Parathyroid adenoma (tissue), 2 donors: Measurements from ENCODE around the gene NUBP2.

Experiments
- H2AFZ ChIP-seq: fragments of 300-600 bp; sonication (generic); one replicate; pipeline ENCODE4 v1.7.0; 2017; ENCODE audit warnings: antibody characterized with exemption, mild to moderate bottlenecking
- H3K27ac ChIP-seq: fragments of 300-600 bp; sonication (generic); one replicate; pipeline ENCODE4 v1.7.0; 2017
- H3K27me3 ChIP-seq: fragments of 300-600 bp; sonication (generic); one replicate; pipeline ENCODE4 v1.7.0; 2017; ENCODE audit warnings: low read length; ENCODE audit not compliant: control insufficient read depth, insufficient read depth
- H3K36me3 ChIP-seq: fragments of 300-600 bp; sonication (generic); one replicate; pipeline ENCODE4 v1.7.0; 2017; ENCODE audit warnings: low read length; ENCODE audit not compliant: control insufficient read depth, insufficient read depth
- H3K4me1 ChIP-seq: fragments of 300-600 bp; sonication (generic); one replicate; pipeline ENCODE4 v1.7.0; 2017; ENCODE audit warnings: control low read depth
- H3K4me2 ChIP-seq: fragments of 300-600 bp; sonication (generic); one replicate; pipeline ENCODE4 v1.7.0; 2017; ENCODE audit warnings: low read length
- H3K4me3 ChIP-seq: fragments of 300-600 bp; sonication (generic); one replicate; pipeline ENCODE4 v1.7.0; 2017; ENCODE audit warnings: low read depth, low read length
- H3K79me2 ChIP-seq: fragments of 300-600 bp; sonication (generic); one replicate; pipeline ENCODE4 v1.7.0; 2017; ENCODE audit warnings: control low read depth
- H3K9ac ChIP-seq: fragments of 300-600 bp; sonication (generic); one replicate; pipeline ENCODE4 v1.7.0; 2017; ENCODE audit warnings: mild to moderate bottlenecking
- H3K9me3 ChIP-seq: fragments of 300-600 bp; sonication (generic); one replicate; pipeline ENCODE4 v1.7.0; 2017; ENCODE audit warnings: low read length; ENCODE audit not compliant: control insufficient read depth
- TF ChIP-seq, protein P1 (sequence below): fragments of 300-600 bp; sonication (generic); IDR thresholded peaks from one replicate; pipeline ENCODE4 v1.7.0; 2017; ENCODE audit warnings: antibody characterized with exemption, mild to moderate bottlenecking
- donor health status: primary hyperparathyroidism.

Gene NUBP2

DNA sequence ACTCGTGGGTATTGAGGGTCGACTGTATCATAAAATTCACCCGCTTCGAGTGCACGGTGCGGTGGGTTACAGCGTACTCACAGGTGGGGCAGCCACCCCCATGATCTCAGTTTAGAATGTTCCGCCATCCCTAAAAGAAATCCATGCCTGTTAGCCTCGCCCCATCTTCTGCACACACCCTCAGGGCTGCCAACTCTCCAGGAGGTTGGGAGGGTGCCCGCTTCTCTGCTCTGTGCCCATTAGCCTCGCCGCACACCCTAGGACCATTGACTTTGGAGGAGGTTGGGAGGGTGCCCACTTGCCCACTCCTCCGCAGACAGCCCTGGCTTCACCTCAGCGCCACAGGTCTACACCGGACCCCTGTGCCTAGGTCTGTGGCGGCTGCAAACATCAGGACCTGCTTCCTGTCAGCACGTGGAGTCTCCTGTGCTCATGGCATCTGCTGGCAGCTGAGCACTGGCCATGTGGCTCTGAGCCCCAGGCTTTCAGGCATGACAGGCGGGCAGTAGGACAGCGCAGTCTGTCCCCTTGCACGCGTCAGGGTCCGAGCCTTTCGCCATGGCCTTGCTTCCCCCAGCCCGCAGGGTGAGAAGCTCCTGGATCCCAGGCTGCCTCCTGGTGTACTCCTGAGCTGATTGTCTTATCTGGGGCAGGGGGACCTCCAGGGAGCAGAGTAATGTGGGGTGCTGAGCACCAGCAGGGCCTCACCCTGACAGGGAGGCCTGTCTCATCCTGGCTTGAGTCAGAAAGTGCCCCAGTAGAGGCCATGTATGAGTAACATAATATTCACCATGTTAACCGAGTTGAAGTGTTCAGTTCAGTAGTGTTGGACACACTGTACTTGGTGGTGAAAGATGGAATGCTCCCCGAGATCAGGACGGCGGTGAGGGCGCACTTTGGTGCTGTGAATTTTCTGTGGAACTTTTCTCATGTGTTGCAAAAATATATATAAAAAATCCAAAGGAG is 33.3 kb upstream of the NUBP2 start:
- Histone ChIP-seq H3K27me3 (no peaks in the 10 kb centered on the region), H3K4me1 (no peaks in the 10 kb centered on the region), H3K4me3 (no peak overlapping the region), H2AFZ (no peak overlapping the region), H3K4me2 (no peak overlapping the region), H3K36me3 (no peaks in the 10 kb centered on the region), H3K9ac (no peak overlapping the region), H3K9me3 (no peaks in the 10 kb centered on the region), H3K79me2 (no peaks in the 10 kb centered on the region), H3K27ac (no peak overlapping the region)
- TF ChIP-seq, protein P1, sequence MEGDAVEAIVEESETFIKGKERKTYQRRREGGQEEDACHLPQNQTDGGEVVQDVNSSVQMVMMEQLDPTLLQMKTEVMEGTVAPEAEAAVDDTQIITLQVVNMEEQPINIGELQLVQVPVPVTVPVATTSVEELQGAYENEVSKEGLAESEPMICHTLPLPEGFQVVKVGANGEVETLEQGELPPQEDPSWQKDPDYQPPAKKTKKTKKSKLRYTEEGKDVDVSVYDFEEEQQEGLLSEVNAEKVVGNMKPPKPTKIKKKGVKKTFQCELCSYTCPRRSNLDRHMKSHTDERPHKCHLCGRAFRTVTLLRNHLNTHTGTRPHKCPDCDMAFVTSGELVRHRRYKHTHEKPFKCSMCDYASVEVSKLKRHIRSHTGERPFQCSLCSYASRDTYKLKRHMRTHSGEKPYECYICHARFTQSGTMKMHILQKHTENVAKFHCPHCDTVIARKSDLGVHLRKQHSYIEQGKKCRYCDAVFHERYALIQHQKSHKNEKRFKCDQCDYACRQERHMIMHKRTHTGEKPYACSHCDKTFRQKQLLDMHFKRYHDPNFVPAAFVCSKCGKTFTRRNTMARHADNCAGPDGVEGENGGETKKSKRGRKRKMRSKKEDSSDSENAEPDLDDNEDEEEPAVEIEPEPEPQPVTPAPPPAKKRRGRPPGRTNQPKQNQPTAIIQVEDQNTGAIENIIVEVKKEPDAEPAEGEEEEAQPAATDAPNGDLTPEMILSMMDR, result no peak

DNA sequence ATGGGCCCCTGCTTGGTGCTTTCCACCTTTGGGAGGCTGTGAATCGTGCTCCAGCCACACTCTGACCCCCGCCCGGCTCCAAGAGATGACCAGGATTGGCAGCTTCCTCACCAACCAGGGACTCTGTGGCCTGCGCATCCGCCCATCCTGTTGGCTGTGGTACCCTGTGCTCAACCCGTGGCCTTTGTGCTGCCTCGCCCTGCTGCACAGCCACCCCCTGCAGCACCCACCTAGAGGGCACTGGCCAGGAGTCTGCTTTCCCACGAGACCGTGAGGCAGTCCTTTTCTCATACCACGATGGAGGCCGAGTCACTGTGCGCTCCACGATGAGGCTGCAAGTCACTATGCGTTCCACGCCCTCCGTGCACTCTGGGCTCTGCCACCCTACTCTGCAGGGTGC is 30.8 kb upstream of the NUBP2 start:
- Histone ChIP-seq H3K27me3 (no peaks in the 10 kb centered on the region), H3K36me3 (no peaks in the 10 kb centered on the region), H3K9ac (no peak overlapping the region), H3K79me2 (peaks cover 2% of the 10 kb centered on the region), H3K4me1 (no peaks in the 10 kb centered on the region), H3K4me2 (no peak overlapping the region), H3K27ac (no peak overlapping the region), H2AFZ (no peak overlapping the region), H3K4me3 (no peak overlapping the region), H3K9me3 (no peaks in the 10 kb centered on the region)
- TF ChIP-seq, protein P1, result no peak

DNA sequence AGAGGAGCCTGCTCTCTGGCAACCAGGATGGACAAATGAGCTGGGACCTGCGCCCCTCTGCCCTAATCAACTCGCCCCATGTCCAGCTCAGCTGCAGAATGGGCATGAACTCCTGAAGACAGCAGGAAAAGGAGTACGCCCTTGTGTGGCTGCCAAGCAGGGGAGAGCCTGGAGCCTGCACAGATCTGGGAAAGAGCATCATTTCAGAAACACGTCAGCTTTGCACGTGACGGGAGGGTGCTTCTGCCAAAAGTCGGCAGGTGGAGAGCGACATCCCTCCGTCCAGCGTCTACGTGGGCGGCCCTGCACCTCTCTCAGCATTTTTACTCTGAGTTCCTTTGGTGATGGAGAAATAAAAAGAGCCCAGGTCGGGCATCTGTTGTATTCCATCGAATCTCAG is 29.9 kb upstream of the NUBP2 start:
- TF ChIP-seq, protein P1, result no peak
- Histone ChIP-seq H3K9me3 (no peaks in the 10 kb centered on the region), H3K9ac (no peak overlapping the region), H3K4me2 (no peak overlapping the region), H3K27ac (no peak overlapping the region), H3K4me3 (no peak overlapping the region), H3K4me1 (no peaks in the 10 kb centered on the region), H3K36me3 (no peaks in the 10 kb centered on the region), H3K79me2 (peaks cover 2% of the 10 kb centered on the region), H3K27me3 (no peaks in the 10 kb centered on the region), H2AFZ (no peak overlapping the region)

DNA sequence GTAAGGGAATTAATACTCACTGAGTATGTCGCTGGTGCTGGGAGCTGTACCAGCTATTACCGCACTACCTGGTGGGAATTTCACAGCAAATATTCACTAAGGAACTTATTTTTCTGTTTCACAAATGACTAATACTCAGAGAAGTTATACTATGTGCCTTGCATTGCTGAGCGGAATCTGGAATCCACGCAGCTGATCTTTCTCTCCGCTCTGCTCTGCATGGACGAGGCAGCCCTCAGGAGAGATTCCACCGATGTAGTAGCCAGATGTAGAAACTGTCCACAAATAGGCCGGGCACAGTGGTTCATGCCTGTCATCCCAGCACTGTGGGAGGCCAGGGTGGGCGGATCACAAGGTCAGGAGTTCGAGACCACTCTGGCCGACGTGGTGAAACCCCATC is 28.6 kb upstream of the NUBP2 start:
- Histone ChIP-seq H3K79me2 (peaks cover 2% of the 10 kb centered on the region), H3K27ac (no peak overlapping the region), H3K9ac (no peak overlapping the region), H3K4me3 (no peak overlapping the region), H3K9me3 (no peaks in the 10 kb centered on the region), H2AFZ (no peak overlapping the region), H3K27me3 (no peaks in the 10 kb centered on the region), H3K4me2 (no peak overlapping the region), H3K4me1 (no peaks in the 10 kb centered on the region), H3K36me3 (no peaks in the 10 kb centered on the region)
- TF ChIP-seq, protein P1, result no peak
